Measurements from ENCODE around the gene LAMTOR2. TPM values are rescaled to one million over a fixed set of nuclear protein-coding genes. Genes with fewer than 3 reads are reported as not detected.

The LAMTOR2 gene
- total RNA-seq, 1 experiment from 2014 or later: 61.7 TPM

GRCh38 chr1:156083800-156084790 is 29.5 kb downstream of the LAMTOR2 start:
- in situ Hi-C loops (cut with HindIII; ENCODE audit: low pct_unique_long_range_greater_than_20kb, low sequenced_read_pairs): no loop called here
- no peak for DNase-seq (ENCODE audit: low read depth, low spot score)

- DNase-seq (ENCODE audit: low read depth, low spot score): peak; percentile 44
- in situ Hi-C loops (cut with HindIII; ENCODE audit: low pct_unique_long_range_greater_than_20kb, low sequenced_read_pairs): no loop called here
Measured at GRCh38 chr1:156086256-156086662, 31.7 kb downstream of the LAMTOR2 start.

DNA sequence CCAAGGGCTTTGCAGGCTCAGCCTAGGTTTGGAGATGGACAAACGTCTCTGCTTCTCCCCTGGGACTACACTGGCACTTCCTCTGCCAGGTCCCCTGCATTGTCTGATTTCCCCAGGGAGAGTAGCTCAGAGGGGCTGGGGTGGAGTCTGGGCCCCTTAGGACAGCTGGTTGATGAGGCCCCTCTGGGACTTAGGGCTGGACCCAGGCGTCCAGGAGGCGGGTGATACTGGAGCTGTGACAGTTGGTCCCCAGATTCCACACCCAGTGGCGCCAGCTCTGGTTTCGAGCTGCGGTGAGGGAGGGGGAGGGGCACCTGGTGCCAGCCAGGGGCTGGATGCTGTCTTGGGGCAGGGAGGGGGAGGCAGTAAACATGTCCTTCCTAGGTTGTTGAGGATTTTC is 35.1 kb downstream of the LAMTOR2 start:
- in situ Hi-C loops (cut with HindIII; ENCODE audit: low pct_unique_long_range_greater_than_20kb, low sequenced_read_pairs): no loop called here
- no peak for DNase-seq (ENCODE audit: low read depth, low spot score)

DNA sequence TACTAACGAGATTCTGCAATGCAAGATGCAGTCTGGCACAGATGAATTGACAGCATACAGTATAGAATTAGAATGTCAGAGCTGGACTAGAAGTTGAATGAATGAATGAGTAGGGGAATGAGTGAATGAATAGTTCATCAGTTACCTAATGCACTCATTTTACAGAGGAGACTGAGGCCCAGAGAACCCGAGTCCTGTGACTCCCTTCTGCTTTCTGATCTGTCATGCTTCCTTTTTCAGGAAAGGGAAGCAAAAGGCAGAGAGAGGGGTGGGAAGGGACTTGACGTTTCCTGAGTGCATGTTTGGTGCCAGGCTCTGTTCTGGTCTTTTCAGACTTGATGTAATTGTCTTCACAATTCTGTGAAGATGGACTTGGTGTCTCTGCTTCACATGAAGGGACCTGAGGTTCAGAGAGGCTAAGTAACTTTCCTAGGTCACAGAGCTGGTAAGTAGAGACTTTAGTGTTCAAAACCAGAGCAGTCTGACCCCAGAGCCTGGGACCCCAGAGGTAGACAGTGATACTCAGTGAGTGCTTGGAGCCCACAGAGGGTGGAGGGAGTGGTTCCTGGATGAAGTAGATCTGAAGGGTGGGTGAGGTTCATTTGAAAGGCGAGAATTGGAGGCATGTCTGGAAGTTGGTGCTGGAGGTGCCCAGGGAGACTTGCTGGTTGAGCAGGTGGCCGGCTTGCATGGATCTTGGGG is 35.7 kb downstream of the LAMTOR2 start:
- in situ Hi-C loops (cut with HindIII; ENCODE audit: low pct_unique_long_range_greater_than_20kb, low sequenced_read_pairs): no loop called here
- no peak for DNase-seq (ENCODE audit: low read depth, low spot score)

GRCh38 chr1:156090840-156091188 is 36.2 kb downstream of the LAMTOR2 start:
- in situ Hi-C loops (cut with HindIII; ENCODE audit: low pct_unique_long_range_greater_than_20kb, low sequenced_read_pairs): no loop called here
- DNase-seq (ENCODE audit: low read depth, low spot score): peak; percentile 83

GRCh38 chr1:156091610-156092009 is 37.0 kb downstream of the LAMTOR2 start:
- in situ Hi-C loops (cut with HindIII; ENCODE audit: low pct_unique_long_range_greater_than_20kb, low sequenced_read_pairs): no loop called here

GRCh38 chr1:156095906-156096508 is 41.4 kb downstream of the LAMTOR2 start:
- DNase-seq (ENCODE audit: low read depth, low spot score): no peak
- in situ Hi-C loops (cut with HindIII; ENCODE audit: low pct_unique_long_range_greater_than_20kb, low sequenced_read_pairs): no loop called here

More at GRCh38 chr1:156091610-156092009, 37.0 kb downstream of the LAMTOR2 start:
- no peak for DNase-seq (ENCODE audit: low read depth, low spot score)

GRCh38 chr1:156096640-156097391 is 42.2 kb downstream of the LAMTOR2 start:
- peak; percentile 88 for DNase-seq (ENCODE audit: low read depth, low spot score)
- in situ Hi-C loops (cut with HindIII; ENCODE audit: low pct_unique_long_range_greater_than_20kb, low sequenced_read_pairs): no loop called here

DNA sequence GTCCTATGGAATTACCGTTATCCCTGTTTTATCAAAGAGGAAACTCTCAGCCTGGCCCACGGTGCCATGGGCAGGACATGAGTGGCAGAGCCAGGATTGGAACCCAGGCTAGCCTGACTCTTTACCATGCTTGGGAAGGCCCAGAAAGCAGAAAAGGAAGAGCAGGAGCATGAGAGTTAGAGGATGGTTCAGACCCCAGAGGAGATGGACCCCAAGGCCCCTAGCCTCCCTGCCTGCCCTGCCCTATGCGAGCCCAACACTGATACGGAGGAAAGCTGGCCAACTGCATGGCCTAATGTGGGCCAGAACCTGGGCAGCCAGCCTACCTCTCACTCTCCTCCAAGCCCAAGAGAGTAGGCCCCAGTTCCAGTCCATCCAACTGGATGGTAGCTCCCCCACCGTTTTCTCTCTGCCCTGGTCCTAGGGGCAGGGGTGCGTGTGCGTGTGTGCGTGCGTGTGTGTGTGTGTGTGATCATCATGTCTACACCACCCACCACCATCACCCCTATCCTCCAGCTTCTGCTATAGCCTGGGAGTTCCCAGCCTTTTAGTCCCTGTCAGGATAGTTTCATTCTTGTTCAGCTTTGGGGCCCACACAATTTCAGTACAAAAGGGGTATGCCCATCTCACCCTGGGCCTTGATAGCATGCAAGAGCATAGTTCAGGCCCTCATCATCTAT is 43.1 kb downstream of the LAMTOR2 start:
- DNase-seq (ENCODE audit: low read depth, low spot score): no peak
- in situ Hi-C loops (cut with HindIII; ENCODE audit: low pct_unique_long_range_greater_than_20kb, low sequenced_read_pairs): no loop called here

GRCh38 chr1:156098784-156099183 is 44.2 kb downstream of the LAMTOR2 start:
- no peak for DNase-seq (ENCODE audit: low read depth, low spot score)
- in situ Hi-C loops (cut with HindIII; ENCODE audit: low pct_unique_long_range_greater_than_20kb, low sequenced_read_pairs): no loop called here

DNA sequence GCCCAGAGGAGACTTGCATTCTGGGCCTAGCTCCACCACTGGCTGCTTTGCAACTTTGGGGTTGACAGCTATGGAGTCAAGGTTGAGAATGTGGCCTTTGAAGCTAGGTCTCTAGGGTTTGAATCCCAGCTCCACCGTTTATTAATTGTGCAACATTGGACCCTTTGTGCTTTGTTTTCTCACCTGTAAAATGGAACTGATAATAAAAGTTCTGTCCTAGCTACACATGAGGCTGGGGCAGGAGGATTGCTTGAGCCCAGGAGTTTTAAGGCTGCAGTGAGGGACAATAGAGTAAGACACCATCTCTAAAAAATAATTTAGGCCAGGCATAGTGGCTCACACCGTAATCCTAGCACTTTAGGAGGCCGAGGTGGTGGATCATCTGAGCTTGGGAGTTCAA is 44.7 kb downstream of the LAMTOR2 start:
- in situ Hi-C loops (cut with HindIII; ENCODE audit: low pct_unique_long_range_greater_than_20kb, low sequenced_read_pairs): no loop called here
- DNase-seq (ENCODE audit: low read depth, low spot score): no peak

DNA sequence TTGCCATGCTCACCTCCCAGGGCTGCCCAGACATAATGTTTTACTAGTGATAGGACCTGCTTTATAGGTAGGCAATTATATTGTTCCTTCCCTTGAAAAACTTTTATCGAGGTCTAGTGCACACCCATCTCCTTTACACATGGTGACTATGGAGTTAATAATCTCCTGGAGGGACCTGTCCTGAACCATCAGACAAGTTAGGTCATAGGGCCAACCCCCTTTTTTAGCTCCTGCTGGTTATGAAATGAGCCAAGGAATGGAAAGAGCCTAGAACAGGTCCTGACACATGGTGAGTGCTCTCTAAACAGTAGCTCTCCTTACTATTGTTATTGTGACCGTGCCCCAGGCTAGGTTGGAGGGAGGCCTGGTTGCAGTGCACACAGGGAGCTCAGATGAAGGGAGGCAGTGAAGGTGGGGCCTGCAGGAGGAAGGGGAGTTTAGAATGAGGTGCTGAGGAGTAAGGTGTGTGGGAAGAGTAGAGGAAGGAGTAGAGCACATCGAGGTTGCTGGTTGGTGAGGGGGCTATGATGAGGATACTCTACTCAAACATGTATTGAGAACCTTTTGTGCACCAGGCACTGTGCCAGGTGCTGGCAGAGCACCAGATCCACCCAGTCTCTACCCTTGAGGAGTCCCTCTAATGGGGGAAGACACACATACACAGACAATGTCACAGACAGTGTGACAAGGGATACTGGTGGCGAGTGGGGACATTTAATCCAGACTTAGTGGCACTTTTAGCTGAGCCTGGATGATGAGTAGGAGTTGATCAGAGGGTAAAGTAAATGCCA is 45.8 kb downstream of the LAMTOR2 start:
- in situ Hi-C loops (cut with HindIII; ENCODE audit: low pct_unique_long_range_greater_than_20kb, low sequenced_read_pairs): no loop called here
- DNase-seq (ENCODE audit: low read depth, low spot score): no peak

DNA sequence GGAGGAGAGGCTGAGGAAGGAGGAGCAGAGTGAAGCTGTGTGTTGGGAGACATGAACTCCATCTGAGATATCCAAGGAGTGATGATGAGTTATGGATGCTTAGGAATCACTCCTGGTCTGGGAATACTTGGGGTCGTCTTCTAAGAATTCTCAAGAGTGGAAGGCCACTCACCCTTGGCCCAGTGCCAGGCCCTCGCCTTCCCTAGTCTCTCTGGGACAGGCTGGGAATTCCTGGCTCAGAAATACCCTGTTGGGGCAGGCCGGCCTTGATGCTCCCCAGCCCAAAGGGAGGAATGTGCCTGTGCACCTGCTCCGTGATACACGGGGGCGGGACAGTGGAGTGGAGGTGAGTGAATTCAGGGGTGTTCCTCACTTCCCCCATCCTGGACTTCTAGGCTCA is 47.3 kb downstream of the LAMTOR2 start:
- in situ Hi-C loops (cut with HindIII; ENCODE audit: low pct_unique_long_range_greater_than_20kb, low sequenced_read_pairs): no loop called here
- DNase-seq (ENCODE audit: low read depth, low spot score): no peak

DNA sequence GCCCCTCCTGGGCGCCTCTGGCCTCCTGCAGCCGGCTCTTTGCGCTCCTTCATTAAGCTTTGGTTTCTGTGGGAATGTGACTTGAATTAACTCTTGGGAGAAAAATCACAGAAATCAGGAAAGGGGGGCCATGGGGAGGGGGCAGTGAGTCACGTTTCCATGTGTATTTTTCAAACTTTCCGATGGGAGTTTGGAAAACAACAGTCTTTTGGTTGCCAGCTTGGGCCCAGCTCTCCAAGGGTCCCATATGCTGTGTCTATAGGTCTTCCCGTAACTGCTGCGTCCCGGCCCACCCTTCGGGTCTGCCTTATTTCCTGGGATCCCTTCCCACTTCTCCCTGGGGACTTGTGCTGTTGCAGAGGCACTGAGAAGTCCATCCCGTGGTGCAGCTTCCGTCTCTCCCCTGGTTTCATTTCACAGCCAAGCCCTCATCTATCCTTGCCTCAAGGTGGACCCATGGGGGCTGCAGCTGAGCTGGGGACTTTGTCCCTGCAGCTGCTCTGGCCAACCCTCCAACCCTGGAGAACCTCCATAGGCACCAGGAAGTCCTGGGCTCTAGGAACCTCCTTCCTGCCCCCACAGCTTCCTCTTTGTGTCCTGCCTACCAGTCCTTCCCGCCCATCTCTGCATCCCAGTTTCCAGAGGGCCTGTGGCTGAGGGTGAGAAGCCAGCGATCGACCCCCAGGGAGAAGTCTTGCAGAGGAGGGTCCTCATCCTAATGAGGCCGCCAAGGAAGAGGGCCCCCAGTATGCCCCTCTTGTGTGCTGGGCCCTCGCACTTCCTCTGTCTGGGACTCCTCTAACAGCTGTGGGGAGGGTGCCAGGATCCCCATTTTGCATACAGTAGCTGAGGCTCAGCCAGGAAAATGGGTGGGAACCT is 48.3 kb downstream of the LAMTOR2 start:
- DNase-seq (ENCODE audit: low read depth, low spot score): no peak
- in situ Hi-C loops (cut with HindIII; ENCODE audit: low pct_unique_long_range_greater_than_20kb, low sequenced_read_pairs): no loop called here

GRCh38 chr1:156103521-156103947 is 49.0 kb downstream of the LAMTOR2 start:
- in situ Hi-C loops (cut with HindIII; ENCODE audit: low pct_unique_long_range_greater_than_20kb, low sequenced_read_pairs): no loop called here
- no peak for DNase-seq (ENCODE audit: low read depth, low spot score)
